ENCODE results near the gene NKX3-2. TPM values are rescaled to one million over a fixed set of nuclear protein-coding genes. Genes with fewer than 3 reads are reported as not detected.

The NKX3-2 gene
- total RNA-seq, 1 donor from 2014 or later: not detected

DNA sequence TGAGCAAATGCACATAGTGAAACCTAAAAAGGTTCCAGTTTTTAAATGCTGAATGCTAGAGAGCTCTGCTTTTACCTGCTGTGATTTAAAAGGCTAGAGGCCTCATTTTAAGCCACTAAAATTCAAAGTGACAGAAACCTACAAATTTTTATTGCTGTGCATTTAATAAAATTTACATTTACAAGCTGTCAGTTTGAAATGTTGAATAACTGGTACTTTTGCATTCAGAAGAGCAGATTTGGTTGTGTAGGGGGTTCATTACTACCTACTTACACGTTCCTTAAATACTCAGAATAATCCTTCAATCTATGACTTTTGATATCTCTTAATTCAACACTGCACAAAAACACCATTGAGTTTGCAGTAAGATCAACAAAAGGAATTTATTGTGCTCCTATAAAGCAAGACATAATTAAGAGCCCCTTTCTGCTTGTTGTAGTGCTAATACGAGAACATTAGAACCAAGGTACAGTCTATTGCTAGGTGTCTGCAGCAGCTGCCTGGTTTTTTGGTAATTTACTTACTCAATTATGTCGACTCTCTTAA is 27.9 kb downstream of the NKX3-2 start:
- peaks cover 7% of the 10 kb centered on the region for H3K27me3 ChIP-seq

DNA sequence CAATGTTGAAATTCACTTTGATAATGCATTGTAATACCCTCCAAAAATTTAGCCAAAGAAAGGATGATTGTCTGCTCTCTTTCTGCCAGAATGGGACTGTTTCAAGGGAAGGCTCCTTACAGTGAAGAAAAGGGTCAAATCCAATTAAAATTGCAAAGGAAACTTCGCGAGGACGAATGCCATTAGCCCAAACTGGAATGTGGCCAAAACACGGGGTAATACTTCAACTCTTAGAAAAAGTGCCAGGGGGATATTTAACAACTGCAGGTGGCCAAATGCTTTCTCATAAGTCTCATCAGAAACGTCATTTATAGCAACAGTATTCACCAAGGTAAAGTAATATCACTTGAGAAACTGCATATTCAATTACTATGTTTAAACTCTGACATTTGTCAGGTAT is 29.0 kb downstream of the NKX3-2 start:
- no peak overlapping the region for H3K27ac ChIP-seq
- H3K36me3 ChIP-seq: no peaks in the 10 kb centered on the region
- DNase-seq (ENCODE audit: low spot score in 2 of 2): no peak
- H3K4me1 ChIP-seq: no peaks in the 10 kb centered on the region
- H3K27me3 ChIP-seq: no peaks in the 10 kb centered on the region
- no peaks in the 10 kb centered on the region for H3K9me3 ChIP-seq
- TF ChIP-seq CTCF (IDR thresholded peaks at IDR 0.05): no peak
- no peak overlapping the region for H3K4me3 ChIP-seq
- intact Hi-C loops (cut with DNase I): no loop called here

More for the DNA sequence above, 27.9 kb downstream of the NKX3-2 start:
- H3K4me1 ChIP-seq: no peaks in the 10 kb centered on the region
- DNase-seq (ENCODE audit: low spot score in 2 of 2): no peak
- no peaks in the 10 kb centered on the region for H3K36me3 ChIP-seq
- TF ChIP-seq CTCF (IDR thresholded peaks at IDR 0.05): no peak
- H3K27ac ChIP-seq: no peak overlapping the region
- intact Hi-C loops (cut with DNase I): no loop called here
- H3K9me3 ChIP-seq: no peaks in the 10 kb centered on the region
- H3K4me3 ChIP-seq: no peak overlapping the region

DNA sequence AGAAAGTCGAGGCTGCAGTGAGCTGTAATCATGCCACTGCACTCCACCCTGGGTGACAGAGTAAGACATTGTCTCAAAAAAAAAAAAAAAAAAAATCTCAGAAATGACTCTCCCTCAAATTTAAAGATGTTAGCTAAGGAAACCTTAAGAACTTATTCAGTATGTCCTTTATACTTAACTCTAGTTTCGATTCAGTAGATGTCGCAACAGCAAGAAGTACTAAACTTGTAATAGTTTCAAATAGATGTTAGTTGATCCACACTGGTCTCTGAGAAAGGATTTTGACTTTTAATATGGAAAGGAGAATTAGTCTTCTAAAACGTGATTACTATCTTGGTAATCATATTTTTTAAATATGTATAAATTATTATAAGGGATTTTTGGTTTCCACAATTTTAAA is 29.6 kb downstream of the NKX3-2 start:
- Histone ChIP-seq H3K27me3 (no peaks in the 10 kb centered on the region), H3K9me3 (no peaks in the 10 kb centered on the region), H3K27ac (no peak overlapping the region), H3K4me1 (no peaks in the 10 kb centered on the region), H3K36me3 (no peaks in the 10 kb centered on the region), H3K4me3 (no peak overlapping the region)
- intact Hi-C loops (cut with DNase I): no loop called here
- TF ChIP-seq CTCF (IDR thresholded peaks at IDR 0.05): no peak
- DNase-seq (ENCODE audit: low spot score in 2 of 2): no peak

DNA sequence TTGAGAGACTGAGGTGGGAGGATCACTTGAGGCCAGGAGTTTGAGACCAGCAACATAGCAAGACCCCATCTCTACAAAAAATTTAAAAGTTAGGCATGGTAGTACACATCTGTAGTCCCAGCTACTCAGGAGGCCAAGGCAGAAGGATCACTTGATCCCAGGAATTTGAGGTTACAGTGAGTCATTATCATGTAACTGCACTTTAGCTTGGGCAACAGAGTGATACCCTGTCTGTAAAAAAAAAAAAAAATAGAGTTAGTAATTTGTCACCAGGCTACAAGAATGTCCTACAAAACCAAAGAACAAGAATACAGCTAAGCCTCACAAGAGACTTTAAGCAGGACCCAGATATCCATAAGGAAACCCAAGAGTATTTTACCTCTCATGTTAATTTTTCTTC is 33.2 kb downstream of the NKX3-2 start:
- Histone ChIP-seq H3K27ac (no peak overlapping the region), H3K4me1 (no peaks in the 10 kb centered on the region)

GRCh38 chr4:13509442-13509841 is 34.9 kb downstream of the NKX3-2 start:
- no peaks in the 10 kb centered on the region for H3K9me3 ChIP-seq
- no peaks in the 10 kb centered on the region for H3K27me3 ChIP-seq
- TF ChIP-seq CTCF (IDR thresholded peaks at IDR 0.05): no peak
- no peak for DNase-seq (ENCODE audit: low spot score in 2 of 2)
- no peak overlapping the region for H3K27ac ChIP-seq
- H3K4me3 ChIP-seq: no peak overlapping the region
- no peaks in the 10 kb centered on the region for H3K4me1 ChIP-seq
- H3K36me3 ChIP-seq: no peaks in the 10 kb centered on the region
- intact Hi-C loops (cut with DNase I): no loop called here

More for the DNA sequence above, 33.2 kb downstream of the NKX3-2 start:
- no peaks in the 10 kb centered on the region for H3K36me3 ChIP-seq
- no peaks in the 10 kb centered on the region for H3K9me3 ChIP-seq
- H3K27me3 ChIP-seq: no peaks in the 10 kb centered on the region
- TF ChIP-seq CTCF (IDR thresholded peaks at IDR 0.05): no peak
- intact Hi-C loops (cut with DNase I): no loop called here
- no peak overlapping the region for H3K4me3 ChIP-seq
- DNase-seq (ENCODE audit: low spot score in 2 of 2): no peak

DNA sequence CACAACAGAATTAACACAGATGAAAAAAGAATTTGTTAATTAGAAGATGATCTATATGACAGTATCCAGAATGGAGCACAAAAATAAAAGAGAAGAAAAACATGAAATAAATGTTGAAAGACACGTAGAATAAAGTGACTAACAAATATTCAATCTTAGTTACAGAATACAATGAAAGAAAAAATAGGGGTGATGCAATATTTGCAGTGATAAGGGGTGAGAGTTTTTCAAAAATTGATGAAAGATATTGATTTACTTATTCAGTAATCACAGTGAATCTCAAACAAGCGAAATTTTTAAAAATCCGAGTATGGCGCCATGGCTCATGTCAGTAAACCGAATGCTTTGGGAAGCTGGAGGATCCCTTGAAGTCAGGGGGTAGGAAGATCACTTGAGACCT is 39.9 kb downstream of the NKX3-2 start:
- no peaks in the 10 kb centered on the region for H3K36me3 ChIP-seq
- H3K9me3 ChIP-seq: no peaks in the 10 kb centered on the region
- H3K27me3 ChIP-seq: no peaks in the 10 kb centered on the region
- no peak for TF ChIP-seq CTCF (IDR thresholded peaks at IDR 0.05)
- no peak overlapping the region for H3K27ac ChIP-seq
- intact Hi-C loops (cut with DNase I): no loop called here
- H3K4me1 ChIP-seq: no peaks in the 10 kb centered on the region
- DNase-seq (ENCODE audit: low spot score in 2 of 2): no peak
- H3K4me3 ChIP-seq: no peak overlapping the region
